ENCODE results near the gene LRRC36.

The LRRC36 gene

GRCh38 chr16:67417333-67418061, 90.9 kb downstream of the LRRC36 start:
- TF ChIP-seq GATA1 (IDR thresholded peaks at IDR 0.05; ENCODE audit: low read depth, low read length) (no peak), POLR2A (IDR thresholded peaks at IDR 0.05; ENCODE audit: low read length) (no peak)
- no peak for DNase-seq

GRCh38 chr16:67419502-67419901, 92.9 kb downstream of the LRRC36 start:
- no peak for DNase-seq
- TF ChIP-seq GATA1 (IDR thresholded peaks at IDR 0.05; ENCODE audit: low read depth, low read length) (no peak), POLR2A (IDR thresholded peaks at IDR 0.05; ENCODE audit: low read length) (no peak)

- TF ChIP-seq GATA1 (IDR thresholded peaks at IDR 0.05; ENCODE audit: low read depth, low read length) = no peak
- TF ChIP-seq POLR2A (IDR thresholded peaks at IDR 0.05; ENCODE audit: low read length) = no peak
- DNase-seq = no peak
These were observed 93.3 kb downstream of the LRRC36 start for GRCh38 chr16:67419931-67420330.

- DNase-seq = no peak
- TF ChIP-seq POLR2A (IDR thresholded peaks at IDR 0.05; ENCODE audit: low read length) = no peak
- TF ChIP-seq GATA1 (IDR thresholded peaks at IDR 0.05; ENCODE audit: low read depth, low read length) = no peak
These were observed 94.4 kb downstream of the LRRC36 start for GRCh38 chr16:67421030-67421429.

- no peak for DNase-seq
These were observed 96.4 kb downstream of the LRRC36 start for GRCh38 chr16:67423015-67423414.

GRCh38 chr16:67423611-67424260, 97.1 kb downstream of the LRRC36 start:
- TF ChIP-seq POLR2A (IDR thresholded peaks at IDR 0.05; ENCODE audit: low read length) (no peak), GATA1 (IDR thresholded peaks at IDR 0.05; ENCODE audit: low read depth, low read length) (no peak)
- DNase-seq = no peak

More at GRCh38 chr16:67423015-67423414, 96.4 kb downstream of the LRRC36 start:
- TF ChIP-seq GATA1 (IDR thresholded peaks at IDR 0.05; ENCODE audit: low read depth, low read length) (no peak), POLR2A (IDR thresholded peaks at IDR 0.05; ENCODE audit: low read length) (no peak)

- DNase-seq = no peak
- TF ChIP-seq POLR2A (IDR thresholded peaks at IDR 0.05; ENCODE audit: low read length) (no peak), GATA1 (IDR thresholded peaks at IDR 0.05; ENCODE audit: low read depth, low read length) (no peak)
These were observed 97.6 kb downstream of the LRRC36 start for GRCh38 chr16:67424261-67424615.

- TF ChIP-seq POLR2A (IDR thresholded peaks at IDR 0.05; ENCODE audit: low read length) = no peak
- no peak for TF ChIP-seq GATA1 (IDR thresholded peaks at IDR 0.05; ENCODE audit: low read depth, low read length)
- no peak for DNase-seq
These were observed 98.4 kb downstream of the LRRC36 start for GRCh38 chr16:67425061-67425460.

- DNase-seq = no peak
- TF ChIP-seq POLR2A (IDR thresholded peaks at IDR 0.05; ENCODE audit: low read length) (no peak), GATA1 (IDR thresholded peaks at IDR 0.05; ENCODE audit: low read depth, low read length) (no peak)
These were observed 99.0 kb downstream of the LRRC36 start for GRCh38 chr16:67425580-67425979.

- TF ChIP-seq GATA1 (IDR thresholded peaks at IDR 0.05; ENCODE audit: low read depth, low read length) = no peak
- TF ChIP-seq POLR2A (IDR thresholded peaks at IDR 0.05; ENCODE audit: low read length) = no peak
- DNase-seq = no peak
These were observed 99.4 kb downstream of the LRRC36 start for GRCh38 chr16:67426022-67426421.

- TF ChIP-seq POLR2A (IDR thresholded peaks at IDR 0.05; ENCODE audit: low read length) (no peak), GATA1 (IDR thresholded peaks at IDR 0.05; ENCODE audit: low read depth, low read length) (no peak)
- no peak for DNase-seq
These were observed 100.3 kb downstream of the LRRC36 start for GRCh38 chr16:67426950-67427349.

GRCh38 chr16:67428146-67428731, 101.6 kb downstream of the LRRC36 start:
- peak; percentile 63 to 74 for DNase-seq
- TF ChIP-seq POLR2A (IDR thresholded peaks at IDR 0.05; ENCODE audit: low read length) (no peak), GATA1 (IDR thresholded peaks at IDR 0.05; ENCODE audit: low read depth, low read length) (no peak)

- DNase-seq = peak in 1 of 2 experiments; percentile 21
- TF ChIP-seq GATA1 (IDR thresholded peaks at IDR 0.05; ENCODE audit: low read depth, low read length) (no peak), POLR2A (IDR thresholded peaks at IDR 0.05; ENCODE audit: low read length) (no peak)
These were observed 102.6 kb downstream of the LRRC36 start for GRCh38 chr16:67429053-67429798.
